Transverse colon (tissue), 3 donors: ENCODE results near the gene FCRL3.

ENCODE experiments used
- CTCF ChIP-seq, 5 experiments: fragments of 200-600 bp in 3 of 5; fragments of 450-650 bp in 2 of 5; sonication (generic) in 3 of 5; IDR thresholded peaks; 1 replicate in 2 of 5; 2 replicates in 3 of 5; pipeline ENCODE4 v1.5.1; 2016 to 2017; ENCODE audit warnings: antibody characterized with exemption in 5 of 5, inconsistent platforms in 3 of 5, mild to moderate bottlenecking in 2 of 5, moderate library complexity in 1 of 5
- EP300 ChIP-seq: sonication (generic); formaldehyde crosslinking; IDR thresholded peaks from one replicate; pipeline ENCODE4 v1.6.1; 2017; ENCODE audit warnings: antibody characterized with exemption, low read depth
- POLR2A ChIP-seq: fragments of 450-650 bp; IDR thresholded peaks from one replicate; pipeline ENCODE4 v1.6.1; 2016; ENCODE audit warnings: antibody characterized with exemption, mild to moderate bottlenecking, moderate library complexity

GRCh38 chr1:157673008-157673407 lies 27.6 kb downstream of the FCRL3 start:
- TF ChIP-seq POLR2A (no peak), CTCF (IDR thresholded peaks at IDR 0.05) (no peak), EP300 (no peak)
